Measurements from ENCODE around the gene AHSG.

AHSG gene

DNA sequence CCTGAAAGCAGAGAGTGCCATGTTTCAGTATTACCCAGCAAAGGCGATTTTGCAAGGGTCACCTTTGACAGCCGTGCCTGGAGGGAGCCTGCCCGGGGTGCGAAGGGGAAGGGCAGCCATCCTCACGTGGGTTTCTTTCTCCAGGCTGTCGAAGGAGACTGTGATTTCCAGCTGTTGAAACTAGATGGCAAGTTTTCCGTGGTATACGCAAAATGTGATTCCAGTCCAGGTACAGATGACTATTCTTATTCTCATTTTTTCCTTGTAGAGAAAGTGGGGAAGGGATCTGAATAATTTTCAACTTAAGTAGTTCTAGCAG is 3.4 kb downstream of the AHSG start:
- Histone ChIP-seq H3K27ac (no peak overlapping the region), H3K9me3 (ENCODE audit: severe bottlenecking) (no peaks in the 10 kb centered on the region), H3K4me3 (ENCODE audit: low read depth, low read length) (no peak overlapping the region), H3K27me3 (ENCODE audit: insufficient read depth, low read depth, severe bottlenecking) (peaks cover 14% of the 10 kb centered on the region), H3K36me3 (no peaks in the 10 kb centered on the region)
- TF ChIP-seq, protein P1, sequence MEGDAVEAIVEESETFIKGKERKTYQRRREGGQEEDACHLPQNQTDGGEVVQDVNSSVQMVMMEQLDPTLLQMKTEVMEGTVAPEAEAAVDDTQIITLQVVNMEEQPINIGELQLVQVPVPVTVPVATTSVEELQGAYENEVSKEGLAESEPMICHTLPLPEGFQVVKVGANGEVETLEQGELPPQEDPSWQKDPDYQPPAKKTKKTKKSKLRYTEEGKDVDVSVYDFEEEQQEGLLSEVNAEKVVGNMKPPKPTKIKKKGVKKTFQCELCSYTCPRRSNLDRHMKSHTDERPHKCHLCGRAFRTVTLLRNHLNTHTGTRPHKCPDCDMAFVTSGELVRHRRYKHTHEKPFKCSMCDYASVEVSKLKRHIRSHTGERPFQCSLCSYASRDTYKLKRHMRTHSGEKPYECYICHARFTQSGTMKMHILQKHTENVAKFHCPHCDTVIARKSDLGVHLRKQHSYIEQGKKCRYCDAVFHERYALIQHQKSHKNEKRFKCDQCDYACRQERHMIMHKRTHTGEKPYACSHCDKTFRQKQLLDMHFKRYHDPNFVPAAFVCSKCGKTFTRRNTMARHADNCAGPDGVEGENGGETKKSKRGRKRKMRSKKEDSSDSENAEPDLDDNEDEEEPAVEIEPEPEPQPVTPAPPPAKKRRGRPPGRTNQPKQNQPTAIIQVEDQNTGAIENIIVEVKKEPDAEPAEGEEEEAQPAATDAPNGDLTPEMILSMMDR (IDR thresholded peaks at IDR 0.05; ENCODE audit: low read depth, low read length): no peak
- DNase-seq: no peak

DNA sequence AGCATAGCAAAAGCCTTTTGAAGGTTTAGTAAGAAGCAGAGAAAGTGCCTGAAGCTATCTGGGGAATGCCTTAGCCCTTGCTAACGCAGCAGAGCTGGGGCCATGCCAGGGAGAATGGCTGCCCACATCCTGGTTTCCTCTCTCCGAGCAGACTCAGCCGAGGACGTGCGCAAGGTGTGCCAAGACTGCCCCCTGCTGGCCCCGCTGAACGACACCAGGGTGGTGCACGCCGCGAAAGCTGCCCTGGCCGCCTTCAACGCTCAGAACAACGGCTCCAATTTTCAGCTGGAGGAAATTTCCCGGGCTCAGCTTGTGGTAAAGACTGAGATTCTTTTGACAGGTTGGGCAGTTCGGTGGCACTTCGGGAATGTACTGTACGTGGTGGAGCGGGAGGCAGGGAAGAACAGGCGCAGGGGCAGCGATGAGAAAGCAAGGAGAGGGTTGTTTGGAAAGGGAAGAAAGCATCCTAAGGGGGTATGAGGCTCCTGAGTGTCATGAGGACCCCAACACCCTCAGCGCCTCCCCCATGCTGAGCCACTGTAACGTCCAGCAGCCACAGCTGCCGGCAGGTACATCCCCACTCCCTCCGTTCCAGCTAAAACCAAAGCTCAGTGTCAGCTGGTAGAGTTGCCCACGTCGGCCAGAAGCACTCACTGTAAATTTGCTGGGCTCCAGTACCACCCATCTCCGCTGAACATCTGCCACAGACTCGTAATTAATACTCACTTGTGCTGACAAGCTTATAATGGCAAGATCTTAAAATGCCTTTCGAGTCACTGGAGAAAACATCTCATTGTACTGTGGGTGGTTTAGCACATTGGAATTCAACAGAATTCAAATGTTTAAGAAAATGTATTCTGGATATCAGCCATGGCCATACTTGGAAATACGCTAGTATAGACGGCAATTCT is 4.4 kb downstream of the AHSG start:
- Histone ChIP-seq H3K36me3 (no peaks in the 10 kb centered on the region), H3K9me3 (ENCODE audit: severe bottlenecking) (no peaks in the 10 kb centered on the region), H3K27ac (no peak overlapping the region), H3K4me3 (ENCODE audit: low read depth, low read length) (no peak overlapping the region), H3K27me3 (ENCODE audit: insufficient read depth, low read depth, severe bottlenecking) (peaks cover 18% of the 10 kb centered on the region)
- DNase-seq: peak; percentile 64
- TF ChIP-seq, protein P1 (IDR thresholded peaks at IDR 0.05; ENCODE audit: low read depth, low read length): peak; percentile 92

DNA sequence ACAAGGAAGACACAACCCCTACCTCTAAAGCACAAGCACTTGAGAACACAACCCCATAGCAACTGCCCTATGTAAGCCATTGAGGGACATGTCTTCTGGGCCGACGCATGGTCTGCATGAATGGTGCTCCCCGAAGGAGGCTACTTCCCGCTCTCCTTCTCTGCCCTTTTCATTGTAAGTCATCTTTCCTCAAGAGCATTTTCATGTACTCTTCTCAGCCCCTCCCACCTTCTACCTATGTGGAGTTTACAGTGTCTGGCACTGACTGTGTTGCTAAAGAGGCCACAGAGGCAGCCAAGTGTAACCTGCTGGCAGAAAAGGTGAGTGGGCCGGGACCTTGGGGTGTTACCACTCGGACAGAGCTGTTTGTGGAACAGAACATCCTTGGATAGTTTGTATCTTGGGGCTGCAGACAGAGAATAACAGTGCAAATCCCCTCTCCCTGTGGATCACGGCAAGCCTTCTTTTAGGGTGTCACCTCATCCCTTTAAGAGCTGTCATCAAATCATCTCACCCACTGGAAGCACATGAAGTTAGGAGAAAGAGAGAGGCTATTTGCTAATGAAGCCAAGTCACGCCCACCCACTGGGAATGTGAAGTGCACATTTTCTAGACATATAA is 5.6 kb downstream of the AHSG start:
- H3K4me3 ChIP-seq (ENCODE audit: low read depth, low read length): no peak overlapping the region
- H3K27me3 ChIP-seq (ENCODE audit: insufficient read depth, low read depth, severe bottlenecking): peaks cover 18% of the 10 kb centered on the region
- H3K36me3 ChIP-seq: no peaks in the 10 kb centered on the region
- TF ChIP-seq, protein P1 (IDR thresholded peaks at IDR 0.05; ENCODE audit: low read depth, low read length): no peak
- no peak for DNase-seq
- no peak overlapping the region for H3K27ac ChIP-seq
- no peaks in the 10 kb centered on the region for H3K9me3 ChIP-seq (ENCODE audit: severe bottlenecking)

DNA sequence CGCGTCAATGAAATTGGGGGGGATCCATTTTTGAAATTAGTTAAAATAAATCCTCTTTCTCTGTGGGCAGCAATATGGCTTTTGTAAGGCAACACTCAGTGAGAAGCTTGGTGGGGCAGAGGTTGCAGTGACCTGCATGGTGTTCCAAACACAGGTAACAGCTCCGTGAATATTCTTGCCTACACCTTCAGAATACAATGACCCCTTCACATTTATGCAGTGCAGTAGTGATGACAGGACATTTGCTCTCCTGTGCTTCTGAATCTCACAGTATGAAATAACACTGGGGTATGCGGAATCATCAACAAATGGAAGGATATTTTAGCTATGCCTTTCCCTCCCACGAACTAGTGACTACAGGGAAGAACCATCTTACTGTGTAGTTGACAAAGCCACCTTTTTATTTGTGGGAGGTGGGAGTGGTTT is 6.9 kb downstream of the AHSG start:
- no peak overlapping the region for H3K27ac ChIP-seq
- peaks cover 10% of the 10 kb centered on the region for H3K27me3 ChIP-seq (ENCODE audit: insufficient read depth, low read depth, severe bottlenecking)
- H3K36me3 ChIP-seq: no peaks in the 10 kb centered on the region
- DNase-seq: no peak
- TF ChIP-seq, protein P1 (IDR thresholded peaks at IDR 0.05; ENCODE audit: low read depth, low read length): no peak
- H3K9me3 ChIP-seq (ENCODE audit: severe bottlenecking): no peaks in the 10 kb centered on the region
- no peak overlapping the region for H3K4me3 ChIP-seq (ENCODE audit: low read depth, low read length)

DNA sequence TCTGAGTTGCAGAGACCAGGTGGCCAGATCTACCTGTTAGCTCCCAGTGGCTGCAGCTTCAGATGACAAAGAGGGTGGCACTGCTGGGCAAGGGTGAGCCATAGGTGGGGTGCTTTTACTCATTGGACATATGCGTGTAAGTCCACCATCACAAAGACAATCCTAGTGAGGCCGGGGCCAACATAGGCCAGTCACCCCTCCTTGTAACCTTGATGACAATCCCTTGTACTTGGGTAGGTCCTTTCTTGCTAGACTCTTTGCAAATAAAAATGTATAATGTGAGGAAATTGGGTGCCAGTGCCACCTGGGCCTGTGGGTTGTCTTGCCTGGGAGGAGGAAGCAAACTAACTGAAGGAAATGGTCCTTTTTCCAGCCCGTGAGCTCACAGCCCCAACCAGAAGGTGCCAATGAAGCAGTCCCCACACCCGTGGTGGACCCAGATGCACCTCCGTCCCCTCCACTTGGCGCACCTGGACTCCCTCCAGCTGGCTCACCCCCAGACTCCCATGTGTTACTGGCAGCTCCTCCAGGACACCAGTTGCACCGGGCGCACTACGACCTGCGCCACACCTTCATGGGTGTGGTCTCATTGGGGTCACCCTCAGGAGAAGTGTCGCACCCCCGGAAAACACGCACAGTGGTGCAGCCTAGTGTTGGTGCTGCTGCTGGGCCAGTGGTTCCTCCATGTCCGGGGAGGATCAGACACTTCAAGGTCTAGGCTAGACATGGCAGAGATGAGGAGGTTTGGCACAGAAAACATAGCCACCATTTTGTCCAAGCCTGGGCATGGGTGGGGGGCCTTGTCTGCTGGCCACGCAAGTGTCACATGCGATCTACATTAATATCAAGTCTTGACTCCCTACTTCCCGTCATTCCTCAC is 7.6 kb downstream of the AHSG start:
- TF ChIP-seq, protein P1 (IDR thresholded peaks at IDR 0.05; ENCODE audit: low read depth, low read length): no peak

More for the DNA sequence above, 7.6 kb downstream of the AHSG start:
- Histone ChIP-seq H3K9me3 (ENCODE audit: severe bottlenecking) (no peaks in the 10 kb centered on the region), H3K4me3 (ENCODE audit: low read depth, low read length) (no peak overlapping the region), H3K27ac (no peak overlapping the region), H3K36me3 (no peaks in the 10 kb centered on the region), H3K27me3 (ENCODE audit: insufficient read depth, low read depth, severe bottlenecking) (peaks cover 10% of the 10 kb centered on the region)
- DNase-seq: no peak
